ENCODE data around the gene CIRBP. TPM values are rescaled to one million over a fixed set of nuclear protein-coding genes. Genes with fewer than 3 reads are reported as not detected.

The CIRBP gene
- total and polyA plus RNA-seq, 9 of the 15 experiments (the other 6 are each of a cell fraction or from before 2014, with no cell fraction given) = 20.5 to 327 (median 176) TPM

DNA sequence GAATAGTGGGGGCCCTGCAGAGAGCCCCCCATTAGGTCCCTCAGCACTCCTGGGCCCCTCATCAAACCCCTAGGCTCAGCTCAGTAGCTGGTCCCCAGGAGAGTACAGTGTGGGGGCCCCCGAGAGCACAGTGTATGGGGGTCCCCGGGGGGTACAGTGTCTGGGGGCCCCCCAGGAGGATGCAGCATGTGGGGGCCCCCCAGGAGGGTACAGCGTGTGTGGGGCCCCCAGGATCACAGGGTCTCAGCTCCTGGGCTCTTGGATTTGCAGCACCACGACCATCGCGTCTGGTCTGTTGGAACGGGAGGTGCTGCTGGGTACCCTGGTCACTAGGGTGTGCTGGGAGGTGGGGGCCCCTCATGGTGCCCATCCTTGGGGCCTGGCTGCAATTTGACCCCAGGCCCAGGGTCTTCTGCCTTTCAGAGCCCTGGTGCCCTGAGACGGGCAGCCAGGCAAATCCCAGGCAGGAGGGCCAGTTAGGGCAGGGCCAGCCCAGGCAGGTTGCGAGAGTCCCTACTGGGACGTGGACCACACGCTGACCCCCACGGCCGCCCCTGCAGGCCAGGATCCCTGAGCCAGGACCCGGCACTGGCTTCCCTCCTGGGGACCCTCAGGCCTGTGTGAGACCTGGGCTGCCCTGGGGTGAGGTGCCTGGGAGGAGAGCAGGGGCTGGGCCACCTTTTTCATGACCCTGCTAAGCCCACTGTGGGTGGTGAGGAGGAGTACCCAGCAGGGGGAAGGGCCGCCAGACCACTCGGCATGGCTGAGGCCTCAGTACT lies 44.9 kb upstream of the CIRBP start:
- peak overlapping the region in 1 of 2 experiments; percentile 45; a peak in 1 of 4 replicates for H3K9ac ChIP-seq (ENCODE audit: insufficient read depth in 1 of 2, low read depth in 2 of 2, low read length in 2 of 2)
- ChIA-PET POLR2A (no interaction called here), CTCF (ENCODE audit: low intra/inter-chr PET ratio) (interaction anchor here (1.6 kb wide), 1 partner anchor 111 kb away, joined by 6 read pairs; no protein-coding TSS in a partner anchor)
- H3K27me3 ChIP-seq (ENCODE audit: control insufficient read depth in 2 of 2, insufficient read depth in 2 of 2, low read length in 2 of 2) = no peaks in the 10 kb centered on the region
- ATAC-seq = no peak
- no TSS peak for BruUV-seq (replicated peaks)
- peaks cover 0 to 67% of the 10 kb centered on the region in 2 experiments; a peak in 2 of 5 replicates for H3K4me1 ChIP-seq (replicated peaks in 1 of 2; ENCODE audit: control insufficient read depth in 2 of 2, insufficient read depth in 2 of 2, low read length in 2 of 2)
- FAIRE-seq = no peak
- no peak overlapping the region for H3K27ac ChIP-seq (ENCODE audit: extremely low read depth, low read depth, low read length)
- intact Hi-C loops (cut with micrococcal nuclease) = no loop called here
- no peak overlapping the region for H3K4me3 ChIP-seq
- H3K79me2 ChIP-seq (ENCODE audit: control insufficient read depth, insufficient read depth, low read length) = peaks cover 23% of the 10 kb centered on the region
- peaks cover 83% of the 10 kb centered on the region; the same call in 2 of the 3 replicates for H3K36me3 ChIP-seq (ENCODE audit: control insufficient read depth, insufficient read depth, low read length)
- no peaks in the 10 kb centered on the region for H3K9me1 ChIP-seq (ENCODE audit: control insufficient read depth, insufficient read depth, low read length)
- H3K9me3 ChIP-seq (replicated peaks; ENCODE audit: control insufficient read depth, insufficient read depth, low read depth, low read length) = no peaks in the 10 kb centered on the region; the same call in 1 of the 2 replicates
- no peak for DNase-seq (ENCODE audit: extremely low read depth in 1 of 4, low spot score in 3 of 4)
- H2AFZ ChIP-seq (ENCODE audit: low read depth, low read length) = no peak overlapping the region
- 0 out of 2 replicates have a peak, but pooled peaks cover 6% of the 10 kb centered on the region for H4K20me1 ChIP-seq (replicated peaks; ENCODE audit: control insufficient read depth, insufficient read depth, low read length)
- no peak overlapping the region for H3K4me2 ChIP-seq (ENCODE audit: insufficient read depth, low read length)
- TF ChIP-seq POLR2G (IDR thresholded peaks at IDR 0.05; ENCODE audit: low read depth, low read length) (0 out of 2 replicates have a peak, but pooled peaks have one; percentile 8), FOXJ2 (tag; IDR thresholded peaks at IDR 0.05) (no peak), MTA1 (IDR thresholded peaks at IDR 0.05; ENCODE audit: borderline replicate concordance) (no peak)
- TF ChIP-seq, protein P1, sequence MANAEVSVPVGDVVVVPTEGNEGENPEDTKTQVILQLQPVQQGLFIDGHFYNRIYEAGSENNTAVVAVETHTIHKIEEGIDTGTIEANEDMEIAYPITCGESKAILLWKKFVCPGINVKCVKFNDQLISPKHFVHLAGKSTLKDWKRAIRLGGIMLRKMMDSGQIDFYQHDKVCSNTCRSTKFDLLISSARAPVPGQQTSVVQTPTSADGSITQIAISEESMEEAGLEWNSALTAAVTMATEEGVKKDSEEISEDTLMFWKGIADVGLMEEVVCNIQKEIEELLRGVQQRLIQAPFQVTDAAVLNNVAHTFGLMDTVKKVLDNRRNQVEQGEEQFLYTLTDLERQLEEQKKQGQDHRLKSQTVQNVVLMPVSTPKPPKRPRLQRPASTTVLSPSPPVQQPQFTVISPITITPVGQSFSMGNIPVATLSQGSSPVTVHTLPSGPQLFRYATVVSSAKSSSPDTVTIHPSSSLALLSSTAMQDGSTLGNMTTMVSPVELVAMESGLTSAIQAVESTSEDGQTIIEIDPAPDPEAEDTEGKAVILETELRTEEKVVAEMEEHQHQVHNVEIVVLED (CRISPR knock-in tag; IDR thresholded peaks at IDR 0.05) = no peak
- TF ChIP-seq, protein P2, sequence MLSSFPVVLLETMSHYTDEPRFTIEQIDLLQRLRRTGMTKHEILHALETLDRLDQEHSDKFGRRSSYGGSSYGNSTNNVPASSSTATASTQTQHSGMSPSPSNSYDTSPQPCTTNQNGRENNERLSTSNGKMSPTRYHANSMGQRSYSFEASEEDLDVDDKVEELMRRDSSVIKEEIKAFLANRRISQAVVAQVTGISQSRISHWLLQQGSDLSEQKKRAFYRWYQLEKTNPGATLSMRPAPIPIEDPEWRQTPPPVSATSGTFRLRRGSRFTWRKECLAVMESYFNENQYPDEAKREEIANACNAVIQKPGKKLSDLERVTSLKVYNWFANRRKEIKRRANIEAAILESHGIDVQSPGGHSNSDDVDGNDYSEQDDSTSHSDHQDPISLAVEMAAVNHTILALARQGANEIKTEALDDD (IDR thresholded peaks at IDR 0.05) = no peak
- WGBS (ENCODE audit: insufficient coverage, low coverage, missing lambda C conversion rate) = 88% methylated on average over 6 of the region's 16 CpGs
- in situ Hi-C loops (cut with MboI) = no loop called here

Measured in K562 (cell line).